CD4-positive, alpha-beta T cell treated with Interferon alpha-2 for 1 hour (primary cell): ENCODE measurements around the gene CFAP91.

Experiments used
- DNase-seq, 2 donors: peaks; one replicate each; pipeline ENCODE4 v3.0.0-alpha.2; 2020 to 2022

Gene CFAP91

GRCh38 chr3:119745942-119746341 is 43.1 kb downstream of the CFAP91 start:
- DNase-seq = no peak

DNA sequence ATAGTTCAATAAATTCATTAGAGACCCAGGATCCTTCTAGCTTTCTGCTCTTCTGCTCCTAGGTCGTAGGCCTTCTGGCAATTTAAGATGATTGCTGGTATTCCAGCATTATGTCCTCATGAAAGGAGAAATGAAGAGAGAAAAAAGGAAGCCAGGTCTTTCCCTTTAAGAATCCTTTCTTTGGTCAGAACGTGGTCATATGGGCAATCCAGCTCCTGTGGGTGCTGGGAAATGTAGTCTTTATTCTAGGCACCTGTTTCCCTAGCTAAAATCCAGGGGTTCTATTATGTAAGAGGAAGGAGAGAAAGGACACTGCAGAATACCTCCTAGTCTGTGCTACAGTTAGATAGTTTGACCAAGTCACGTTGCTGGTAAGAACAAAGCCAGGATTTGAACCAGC is 43.6 kb downstream of the CFAP91 start:
- DNase-seq = no peak

- DNase-seq = no peak
These were observed 44.5 kb downstream of the CFAP91 start for GRCh38 chr3:119747357-119747756.

DNA sequence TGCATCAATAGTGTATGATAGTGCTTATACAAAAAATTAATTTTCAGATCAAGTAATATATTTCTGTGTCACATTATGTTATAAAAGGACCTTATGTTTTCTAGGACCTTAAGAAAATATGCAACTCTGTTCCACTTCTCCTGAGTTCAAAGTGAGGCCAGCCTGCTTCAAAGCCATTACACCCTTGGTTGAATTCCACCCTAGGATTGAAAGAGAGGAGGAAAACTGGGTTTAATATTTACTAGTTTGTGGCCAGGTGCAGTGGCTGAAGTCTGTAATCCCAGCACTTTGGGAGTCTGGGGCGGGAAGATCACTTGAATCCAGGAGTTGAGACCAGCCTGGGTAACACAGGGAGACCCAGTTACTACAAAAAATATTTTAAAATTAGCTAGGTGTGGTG is 46.2 kb downstream of the CFAP91 start:
- DNase-seq = no peak

GRCh38 chr3:119751423-119751822 is 48.6 kb downstream of the CFAP91 start:
- DNase-seq = no peak
